GM21723 (cell line): ENCODE results near the gene SSTR3.
"Not testable (repeated sequence)": the region's sequence is repeated elsewhere in the genome, so short reads cannot be mapped to it uniquely, and the experiment has no call there.

Source experiments
- ATAC-seq: cut with Tn5 transposase; IDR thresholded peaks from one replicate; pipeline ENCODE4 v1.9.1; 2021; ENCODE audit warnings: mild to moderate bottlenecking, moderate library complexity; ENCODE audit not compliant: unreplicated experiment

The SSTR3 gene

GRCh38 chr22:37243402-37244113 lies 31.3 kb upstream of the SSTR3 start:
- ATAC-seq: no peak

DNA sequence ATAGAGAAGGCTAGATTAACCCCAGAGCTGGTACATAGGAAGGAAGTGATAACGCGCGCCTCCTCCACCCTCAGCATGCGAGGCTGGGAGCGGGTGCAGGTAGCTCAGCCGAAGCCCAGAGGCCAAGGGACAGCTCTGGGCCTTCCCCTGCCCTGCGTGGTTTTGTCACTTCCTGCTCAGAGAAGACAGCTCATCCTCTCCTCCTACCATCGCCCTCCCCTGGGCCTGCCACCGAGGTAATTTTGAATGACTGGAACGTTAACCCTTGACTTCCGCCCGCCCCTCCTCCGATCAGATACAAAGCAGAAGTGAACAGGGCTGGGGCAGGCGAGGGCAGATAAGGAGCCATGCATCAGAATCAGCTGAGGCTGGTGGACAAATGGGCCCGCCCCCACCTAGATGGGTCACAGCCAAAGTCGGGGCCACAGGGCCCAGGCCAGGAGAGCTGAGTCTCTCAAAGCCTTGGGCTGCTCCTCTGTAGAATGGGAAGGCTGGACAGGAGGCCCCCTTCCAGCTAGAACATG lies 30.2 kb upstream of the SSTR3 start:
- ATAC-seq: peak; percentile 63

DNA sequence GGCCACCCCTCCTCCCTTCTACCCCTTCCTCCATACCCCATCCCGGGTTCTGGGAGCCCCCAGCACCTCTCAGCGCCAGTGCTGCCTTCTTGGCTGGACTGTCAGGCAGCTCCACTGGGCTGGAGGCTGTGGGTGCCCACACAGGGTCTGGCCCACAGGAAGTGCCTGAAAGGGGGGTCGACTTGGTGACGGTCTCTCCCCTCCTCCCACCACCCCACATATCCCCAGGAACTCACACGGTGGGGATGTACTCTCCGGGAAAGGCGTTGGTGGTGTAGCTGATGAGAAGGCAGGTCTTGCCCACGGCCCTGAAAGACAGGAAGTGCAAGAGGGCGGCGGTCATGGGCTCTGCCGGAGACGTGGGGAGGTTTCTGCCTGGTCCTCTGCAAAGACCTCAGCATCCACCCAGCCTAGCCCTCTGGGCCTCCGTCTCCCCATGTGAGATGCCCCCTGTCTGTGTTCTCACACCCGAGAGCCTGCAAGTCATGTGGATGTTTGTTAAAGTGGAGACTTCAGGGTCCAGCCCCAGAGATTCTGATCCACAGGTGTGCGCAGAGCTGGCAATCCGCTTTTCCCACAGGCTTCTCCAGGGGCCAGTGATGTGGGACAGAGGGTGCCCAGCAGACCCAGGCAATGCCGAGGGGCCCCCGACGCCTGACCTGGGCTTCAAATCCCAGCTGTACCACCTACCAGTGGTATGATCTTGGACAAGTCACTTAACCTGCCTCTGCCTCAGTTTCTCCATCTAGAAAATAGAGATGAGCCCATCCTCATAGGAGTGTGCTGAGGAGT lies 29.3 kb upstream of the SSTR3 start:
- no peak for ATAC-seq

- ATAC-seq: no peak
Observed at GRCh38 chr22:37240941-37241320, 28.7 kb upstream of the SSTR3 start.

GRCh38 chr22:37240240-37240940 lies 28.1 kb upstream of the SSTR3 start:
- no peak for ATAC-seq

- no peak for ATAC-seq
Observed at GRCh38 chr22:37239336-37240239, 27.3 kb upstream of the SSTR3 start.

GRCh38 chr22:37237371-37238268 lies 25.3 kb upstream of the SSTR3 start:
- no peak for ATAC-seq

DNA sequence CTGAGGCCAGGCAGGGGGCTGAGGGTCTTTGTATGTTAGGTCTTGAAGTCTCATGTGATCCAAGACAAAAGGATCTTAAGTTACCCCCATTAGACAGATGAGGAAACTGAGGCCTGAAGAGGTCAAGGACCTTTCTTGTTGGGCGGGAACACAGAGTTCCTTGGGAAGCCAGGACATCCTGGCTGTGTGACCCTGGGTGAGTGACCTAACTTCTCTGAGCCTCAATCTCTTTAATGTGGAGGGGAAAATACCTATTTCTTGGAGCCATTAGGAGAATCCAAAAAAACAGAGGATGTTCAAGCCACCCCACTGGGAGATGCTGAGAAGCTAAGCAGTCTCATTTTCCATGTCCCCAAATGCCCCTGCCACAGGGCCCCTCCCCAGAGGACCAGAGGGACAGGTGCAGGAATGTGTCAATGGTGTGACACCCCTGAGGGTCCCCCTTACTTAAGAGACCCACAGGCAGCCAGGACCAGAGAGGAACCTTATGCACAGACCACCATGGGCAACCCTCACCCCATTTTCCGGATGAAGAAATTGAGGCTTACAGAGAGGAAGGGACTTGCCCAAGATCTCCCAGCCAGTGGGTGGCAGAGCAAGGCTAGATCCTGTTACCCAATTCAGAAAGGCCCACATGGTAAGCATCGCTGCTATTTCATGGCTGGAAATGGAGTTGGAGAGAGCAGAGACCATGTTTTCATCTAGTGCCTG lies 23.8 kb upstream of the SSTR3 start:
- no peak for ATAC-seq

GRCh38 chr22:37234736-37235711 lies 22.7 kb upstream of the SSTR3 start:
- no peak for ATAC-seq

GRCh38 chr22:37233751-37234631 lies 21.7 kb upstream of the SSTR3 start:
- ATAC-seq: no peak

GRCh38 chr22:37233371-37233750 lies 21.1 kb upstream of the SSTR3 start:
- not testable (repeated sequence) for ATAC-seq

DNA sequence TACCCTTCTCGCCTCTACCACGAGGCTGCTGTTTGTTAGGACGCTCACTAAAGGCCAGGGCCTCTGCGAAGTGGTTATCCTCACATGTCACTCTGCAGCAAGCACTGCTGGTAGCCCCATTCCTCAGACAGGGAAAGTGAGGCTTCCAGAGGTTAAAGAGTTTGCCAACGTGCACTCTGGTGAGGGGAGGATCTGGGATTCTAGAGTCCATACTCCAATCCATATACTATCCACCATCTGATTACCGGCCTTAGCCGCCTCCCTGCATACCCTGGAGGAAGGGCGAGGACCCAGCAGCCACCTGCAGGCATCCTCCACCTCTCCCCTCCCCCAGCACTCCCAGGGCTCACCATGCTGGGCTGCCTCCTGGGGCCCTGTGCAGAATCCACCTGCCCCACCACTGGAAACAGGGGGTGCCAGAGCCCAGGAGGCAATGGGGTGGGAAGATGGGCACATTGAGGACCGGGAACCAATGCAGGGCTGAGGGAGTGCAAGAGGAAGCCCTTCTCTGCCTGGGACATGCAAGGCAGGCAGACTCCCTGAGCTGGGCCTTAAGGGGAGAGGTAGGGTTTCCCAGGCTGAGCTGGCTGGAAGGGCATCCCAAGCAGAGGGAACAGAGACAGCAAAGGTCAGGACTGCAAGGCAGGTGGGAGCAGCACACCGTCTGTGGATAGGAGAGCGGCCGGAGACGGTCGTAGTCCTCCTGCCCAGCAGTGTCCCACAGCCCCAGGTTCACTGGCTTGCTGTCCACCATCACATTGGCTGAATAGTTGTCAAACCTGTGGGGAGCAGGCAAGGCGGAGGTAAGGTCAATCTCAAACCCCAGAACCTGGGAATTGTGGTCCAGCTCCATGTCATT lies 20.1 kb upstream of the SSTR3 start:
- no peak for ATAC-seq

DNA sequence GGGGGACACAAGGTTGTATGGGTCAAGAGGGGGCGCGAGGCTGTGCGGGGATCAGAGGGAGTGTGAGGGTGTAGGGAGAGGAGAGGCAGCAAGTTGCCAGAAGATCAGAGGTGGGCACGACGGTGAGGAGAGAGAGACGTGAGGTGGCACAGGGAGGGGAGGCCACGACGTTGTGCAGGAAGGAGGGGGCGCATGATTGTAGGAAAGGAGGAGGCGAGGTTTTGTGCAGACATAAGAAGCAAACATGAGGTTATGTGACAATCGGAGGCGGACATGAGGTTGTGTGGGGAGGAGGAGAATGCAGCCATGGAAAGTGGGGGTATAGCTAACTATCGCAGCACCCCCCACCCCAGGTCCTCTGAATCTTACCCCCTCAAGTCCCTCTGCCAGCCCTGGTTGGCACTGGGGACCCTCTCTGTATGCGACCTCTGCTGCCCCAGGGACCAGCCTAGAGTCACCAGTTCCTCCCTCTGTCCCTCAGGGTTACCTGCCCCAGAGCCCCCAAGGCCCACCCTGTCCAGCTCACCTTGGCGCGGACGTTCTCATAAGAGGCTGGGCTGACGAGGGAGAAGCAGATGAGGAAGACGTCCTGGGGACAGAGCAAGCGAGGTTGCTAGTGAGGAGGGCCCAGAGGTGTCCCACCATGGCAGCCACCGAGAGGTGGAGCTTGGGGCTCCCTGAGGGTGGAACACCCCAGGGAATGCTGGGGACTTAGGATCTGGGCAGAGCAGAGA lies 19.3 kb upstream of the SSTR3 start:
- ATAC-seq: no peak

- ATAC-seq: peak; percentile 58
Observed at GRCh38 chr22:37230673-37231405, 18.6 kb upstream of the SSTR3 start.
